GM12891 (cell line): ENCODE measurements around the gene CHST2.

Experiments
- PAX5 ChIP-seq: IDR thresholded peaks from 2 replicates; pipeline ENCODE4 v1.6.1; 2011; ENCODE audit warnings: low read length, moderate library complexity, mild to moderate bottlenecking; ENCODE audit not compliant: insufficient read depth, severe bottlenecking
- POLR2A ChIP-seq: IDR thresholded peaks from 2 replicates; pipeline ENCODE4 v1.6.1; 2011; ENCODE audit warnings: low read depth, low read length, control low read depth
- POLR2AphosphoS5 ChIP-seq: IDR thresholded peaks from 2 replicates; pipeline ENCODE4 v1.6.1; 2011; ENCODE audit warnings: low read depth, low read length, control low read depth
- SPI1 ChIP-seq: IDR thresholded peaks from 2 replicates; pipeline ENCODE4 v1.6.1; 2011; ENCODE audit warnings: low read depth, low read length, control low read depth
- TAF1 ChIP-seq: IDR thresholded peaks from 2 replicates; pipeline ENCODE4 v1.6.1; 2011; ENCODE audit warnings: low read depth, low read length, control low read depth

DNA sequence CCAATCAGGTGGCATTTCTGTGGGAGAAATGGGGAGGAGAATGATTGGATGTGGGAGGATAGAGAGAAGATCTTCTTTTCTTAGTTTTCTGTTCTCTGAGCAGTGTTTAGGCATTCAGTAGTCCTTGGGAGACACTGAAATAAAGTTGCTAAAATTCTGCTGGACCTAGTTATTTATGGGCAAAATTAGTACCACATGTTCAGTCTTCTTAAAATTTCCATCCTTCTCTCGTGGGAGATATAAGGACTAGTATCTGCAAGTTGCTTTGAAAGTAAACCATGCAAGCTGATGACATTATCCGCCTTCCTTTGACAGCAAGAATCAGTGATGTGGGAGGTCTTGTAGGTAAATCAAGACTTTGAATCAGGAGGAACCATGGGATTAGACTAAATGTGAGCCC lies 19.9 kb upstream of the CHST2 start:
- no peak for TF ChIP-seq POLR2A
- no peak for TF ChIP-seq POLR2AphosphoS5
- TF ChIP-seq TAF1, result no peak
- TF ChIP-seq SPI1, result no peak
- no peak for TF ChIP-seq PAX5
